Activated CD8-positive, alpha-beta memory T cell treated with anti-CD3 and anti-CD28 coated beads, Interleukin-2, amount 50 U/mL, for 24 hours (primary cell): ENCODE results near the gene FNIP1.
"Not testable (repeated sequence)": the region's sequence is repeated elsewhere in the genome, so short reads cannot be mapped to it uniquely, and the experiment has no call there.

Experiments
- DNase-seq: peaks from one replicate; pipeline ENCODE4 v3.0.0-alpha.2; 2020; ENCODE audit errors: extremely low read depth

Gene FNIP1

GRCh38 chr5:131637694-131638093 lies 159.1 kb downstream of the FNIP1 start:
- DNase-seq, result no peak

- no peak for DNase-seq
These were observed 160.9 kb downstream of the FNIP1 start for GRCh38 chr5:131635684-131636572.

GRCh38 chr5:131634996-131635683 lies 161.7 kb downstream of the FNIP1 start, which contains the start of gene RAPGEF6:
TSS of gene RAPGEF6 (minus strand) at chr5:131635229. CDS start at chr5:131635030, 199 bp downstream.
- peak; percentile 92 for DNase-seq

- DNase-seq, result no peak
These were observed 162.2 kb downstream of the FNIP1 start for GRCh38 chr5:131634666-131634995.

GRCh38 chr5:131634238-131634637 lies 162.6 kb downstream of the FNIP1 start:
- no peak for DNase-seq

GRCh38 chr5:131633830-131634229 lies 163.0 kb downstream of the FNIP1 start:
- DNase-seq, result no peak

GRCh38 chr5:131630963-131631350 lies 165.9 kb downstream of the FNIP1 start:
- DNase-seq, result no peak

- no peak for DNase-seq
These were observed 166.4 kb downstream of the FNIP1 start for GRCh38 chr5:131630208-131630962.

GRCh38 chr5:131628990-131629389 lies 167.8 kb downstream of the FNIP1 start:
- DNase-seq, result no peak

GRCh38 chr5:131627207-131627865 lies 169.5 kb downstream of the FNIP1 start:
- no peak for DNase-seq

- no peak for DNase-seq
These were observed 174.2 kb downstream of the FNIP1 start for GRCh38 chr5:131622633-131623032.

- DNase-seq, result not testable (repeated sequence)
These were observed 175.7 kb downstream of the FNIP1 start for GRCh38 chr5:131621164-131621563.

- DNase-seq, result no peak
These were observed 177.7 kb downstream of the FNIP1 start for GRCh38 chr5:131619102-131619501.

GRCh38 chr5:131617140-131617822 lies 179.5 kb downstream of the FNIP1 start:
- no peak for DNase-seq

GRCh38 chr5:131615957-131616356 lies 180.9 kb downstream of the FNIP1 start:
- DNase-seq, result no peak

- DNase-seq, result no peak
These were observed 183.4 kb downstream of the FNIP1 start for GRCh38 chr5:131613423-131613822.

- DNase-seq, result no peak
These were observed 185.8 kb downstream of the FNIP1 start for GRCh38 chr5:131611064-131611381.

GRCh38 chr5:131610198-131611063 lies 186.4 kb downstream of the FNIP1 start:
- DNase-seq, result no peak

- no peak for DNase-seq
These were observed 187.0 kb downstream of the FNIP1 start for GRCh38 chr5:131609774-131610173.

GRCh38 chr5:131608597-131608996 lies 188.2 kb downstream of the FNIP1 start:
- no peak for DNase-seq
